OCI-LY7 (cell line): ENCODE results near the gene TARDBP. TPM values are rescaled to one million over a fixed set of nuclear protein-coding genes. Genes with fewer than 3 reads are reported as not detected.

Experiments used
- BruUV-seq: library from RNA; stranded (reverse); fragments of 400-500 nt; replicated peaks from 2 replicates; lab custom pipeline; 2021; lab: Mats Ljungman, UMichigan
- CTCF ChIA-PET: fragments of 300-600 bp; sonication (Branson Sonifier 250); formaldehyde crosslinking; loops from one replicate; lab custom pipeline; 2022; ENCODE audit warnings: antibody characterized with exemption; ENCODE audit not compliant: unreplicated experiment; lab: Charles Lee
- POLR2A ChIA-PET: fragments of 300-600 bp; sonication (Branson Sonifier 250); formaldehyde crosslinking; loops from one replicate; lab custom pipeline; 2022; ENCODE audit warnings: antibody characterized with exemption; lab: Charles Lee
- DNase-seq: peaks from one replicate; pipeline ENCODE4 v3.0.0-alpha.2; 2015; ENCODE audit warnings: low spot score
- H2AFZ ChIP-seq: fragments of 200-600 bp; sonication (generic), shearing (Covaris generic); 2 replicates; pipeline ENCODE4 v1.6.1; 2014; ENCODE audit warnings: mild to moderate bottlenecking, antibody characterized with exemption, low read length, moderate library complexity
- H3K27ac ChIP-seq: fragments of 200-600 bp; sonication (generic); 2 replicates; pipeline ENCODE4 v1.5.1; 2014; ENCODE audit warnings: mixed run types, low read depth, mild to moderate bottlenecking, moderate library complexity, low read length, inconsistent platforms; ENCODE audit not compliant: poor library complexity, severe bottlenecking
- H3K36me3 ChIP-seq: fragments of 200-600 bp; sonication (generic); 2 replicates; pipeline ENCODE4 v1.6.1; 2014; ENCODE audit warnings: mild to moderate bottlenecking, antibody characterized with exemption, low read length, moderate library complexity, mixed read lengths; ENCODE audit not compliant: insufficient read depth
- H3K4me1 ChIP-seq: fragments of 200-600 bp; sonication (generic); 2 replicates; pipeline ENCODE4 v1.5.1; 2014; ENCODE audit warnings: mild to moderate bottlenecking, low read length; ENCODE audit not compliant: insufficient read depth, poor library complexity, severe bottlenecking
- H3K4me2 ChIP-seq: fragments of 200-600 bp; sonication (generic); 2 replicates; pipeline ENCODE4 v1.6.1; 2014; ENCODE audit warnings: mild to moderate bottlenecking, low read length
- H3K4me3 ChIP-seq: fragments of 200-600 bp; sonication (generic); 2 replicates; pipeline ENCODE4 v1.5.1; 2014; ENCODE audit warnings: mild to moderate bottlenecking, low read depth, low read length; ENCODE audit not compliant: poor library complexity, severe bottlenecking
- H3K79me2 ChIP-seq: fragments of 200-600 bp; sonication (generic); 2 replicates; pipeline ENCODE4 v1.6.1; 2016; ENCODE audit warnings: low read depth, mild to moderate bottlenecking, low read length, moderate library complexity, mixed read lengths; ENCODE audit not compliant: insufficient read depth
- H3K9me2 ChIP-seq: fragments of 200-600 bp; sonication (generic); 2 replicates; pipeline ENCODE4 v1.6.1; 2016; ENCODE audit warnings: mild to moderate bottlenecking, low read length, mixed read lengths; ENCODE audit not compliant: insufficient read depth
- H3K9me3 ChIP-seq: fragments of 200-600 bp; sonication (generic); 2 replicates; pipeline ENCODE4 v1.6.1; 2014; ENCODE audit warnings: mild to moderate bottlenecking, mixed run types, low read length, mixed read lengths
- H4K20me1 ChIP-seq: fragments of 200-600 bp; sonication (generic); 2 replicates; pipeline ENCODE4 v1.6.1; 2014; ENCODE audit warnings: mild to moderate bottlenecking, antibody characterized with exemption, low read length, moderate library complexity, mixed read lengths; ENCODE audit not compliant: insufficient read depth
- EZH2phosphoT487 ChIP-seq: fragments of 200-600 bp; sonication (generic); IDR thresholded peaks from 2 replicates; pipeline ENCODE4 v1.6.1; 2018; ENCODE audit warnings: low read depth, borderline replicate concordance, mild to moderate bottlenecking, mixed run types, antibody characterized with exemption, low read length, moderate library complexity, mixed read lengths
- intact Hi-C: fragments of 100-400 bp; cut with micrococcal nuclease; formaldehyde crosslinking; loops from one replicate; pipeline ENCODE4 v1.10.0; 2022; ENCODE audit not compliant: unreplicated experiment
- total RNA-seq, 2 experiments: library from RNA; depleted of rRNA in 1 of 2; stranded (reverse); fragments of >200 nt in 1 of 2; shearing (Covaris generic) in 1 of 2; gene quantifications; 2 replicates each; pipeline ENCODE4 v1.2.3, GENCODE V29; 2014 to 2022
- TF ChIP-seq, protein P1 (sequence below): fragments of 200-600 bp; sonication (generic); conservative IDR thresholded peaks from 2 replicates; pipeline ENCODE4 v1.5.1; 2014; ENCODE audit warnings: mild to moderate bottlenecking, antibody characterized with exemption, low read length, moderate library complexity, mixed read lengths

TARDBP gene
- total RNA-seq, 2 experiments from 2014 or later = 145 to 277 TPM

DNA sequence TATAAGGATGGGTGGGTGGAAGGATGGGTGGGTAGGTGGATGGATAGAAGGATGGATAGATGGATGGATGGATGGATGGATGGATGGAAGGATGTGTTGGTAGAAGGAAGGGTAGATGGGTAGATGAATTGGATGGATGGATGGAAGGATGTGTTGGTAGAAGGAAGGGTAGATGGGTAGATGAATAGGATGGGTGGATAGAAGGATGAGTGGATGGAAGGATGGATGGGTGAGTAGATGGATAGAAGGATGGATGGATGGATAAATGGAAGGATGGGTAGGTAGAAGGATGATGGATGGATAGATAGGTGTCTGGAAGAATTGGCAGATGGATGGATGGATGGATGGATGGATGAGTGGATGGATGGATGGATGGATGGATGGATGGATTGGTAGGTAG, 28.6 kb downstream of the TARDBP start:
- no peaks in the 10 kb centered on the region for H3K36me3 ChIP-seq
- ChIA-PET POLR2A (no interaction called here), CTCF (no interaction called here)
- no TSS peak for BruUV-seq
- TF ChIP-seq, protein P1, sequence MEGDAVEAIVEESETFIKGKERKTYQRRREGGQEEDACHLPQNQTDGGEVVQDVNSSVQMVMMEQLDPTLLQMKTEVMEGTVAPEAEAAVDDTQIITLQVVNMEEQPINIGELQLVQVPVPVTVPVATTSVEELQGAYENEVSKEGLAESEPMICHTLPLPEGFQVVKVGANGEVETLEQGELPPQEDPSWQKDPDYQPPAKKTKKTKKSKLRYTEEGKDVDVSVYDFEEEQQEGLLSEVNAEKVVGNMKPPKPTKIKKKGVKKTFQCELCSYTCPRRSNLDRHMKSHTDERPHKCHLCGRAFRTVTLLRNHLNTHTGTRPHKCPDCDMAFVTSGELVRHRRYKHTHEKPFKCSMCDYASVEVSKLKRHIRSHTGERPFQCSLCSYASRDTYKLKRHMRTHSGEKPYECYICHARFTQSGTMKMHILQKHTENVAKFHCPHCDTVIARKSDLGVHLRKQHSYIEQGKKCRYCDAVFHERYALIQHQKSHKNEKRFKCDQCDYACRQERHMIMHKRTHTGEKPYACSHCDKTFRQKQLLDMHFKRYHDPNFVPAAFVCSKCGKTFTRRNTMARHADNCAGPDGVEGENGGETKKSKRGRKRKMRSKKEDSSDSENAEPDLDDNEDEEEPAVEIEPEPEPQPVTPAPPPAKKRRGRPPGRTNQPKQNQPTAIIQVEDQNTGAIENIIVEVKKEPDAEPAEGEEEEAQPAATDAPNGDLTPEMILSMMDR = no peak
- TF ChIP-seq EZH2phosphoT487 = no peak
- no peaks in the 10 kb centered on the region for H4K20me1 ChIP-seq
- no peak overlapping the region for H2AFZ ChIP-seq
- H3K4me2 ChIP-seq = no peak overlapping the region
- no peak overlapping the region for H3K27ac ChIP-seq
- H3K9me2 ChIP-seq = no peaks in the 10 kb centered on the region
- intact Hi-C loops = no loop called here
- H3K4me1 ChIP-seq = peaks cover 4% of the 10 kb centered on the region
- no peak overlapping the region for H3K4me3 ChIP-seq
- no peaks in the 10 kb centered on the region for H3K9me3 ChIP-seq
- no peaks in the 10 kb centered on the region for H3K79me2 ChIP-seq
- DNase-seq = no peak

DNA sequence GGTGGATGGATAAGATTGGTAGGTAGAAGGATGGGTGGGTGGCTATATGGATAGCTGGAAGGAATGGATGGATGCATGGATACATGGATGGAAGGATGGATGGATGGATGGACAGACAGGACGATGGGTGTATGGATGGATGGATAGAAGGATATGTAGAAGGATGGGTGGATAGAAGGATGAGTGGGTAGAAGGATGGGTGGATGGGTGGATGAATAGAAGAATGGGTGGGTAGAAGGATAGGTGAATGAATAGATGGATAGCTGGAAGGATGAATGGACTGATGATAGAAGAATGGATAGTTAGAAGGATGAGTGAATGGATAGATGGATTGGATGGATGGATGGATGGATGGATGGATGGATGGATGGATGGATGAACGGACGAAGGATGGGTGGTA, 29.6 kb downstream of the TARDBP start:
- no peak overlapping the region for H3K4me3 ChIP-seq
- H3K9me3 ChIP-seq = no peaks in the 10 kb centered on the region
- no peaks in the 10 kb centered on the region for H4K20me1 ChIP-seq
- H2AFZ ChIP-seq = no peak overlapping the region
- ChIA-PET CTCF (no interaction called here), POLR2A (interaction anchor here (0.7 kb wide), 1 partner anchor 12 kb away, joined by 3 read pairs; no protein-coding TSS in a partner anchor)
- no peak overlapping the region for H3K27ac ChIP-seq
- no peaks in the 10 kb centered on the region for H3K79me2 ChIP-seq
- no peak overlapping the region for H3K4me2 ChIP-seq
- H3K36me3 ChIP-seq = no peaks in the 10 kb centered on the region
- H3K4me1 ChIP-seq = peaks cover 4% of the 10 kb centered on the region
- no peak for DNase-seq
- no TSS peak for BruUV-seq
- intact Hi-C loops = no loop called here
- H3K9me2 ChIP-seq = no peaks in the 10 kb centered on the region
- TF ChIP-seq EZH2phosphoT487 = no peak
- TF ChIP-seq, protein P1 = no peak

DNA sequence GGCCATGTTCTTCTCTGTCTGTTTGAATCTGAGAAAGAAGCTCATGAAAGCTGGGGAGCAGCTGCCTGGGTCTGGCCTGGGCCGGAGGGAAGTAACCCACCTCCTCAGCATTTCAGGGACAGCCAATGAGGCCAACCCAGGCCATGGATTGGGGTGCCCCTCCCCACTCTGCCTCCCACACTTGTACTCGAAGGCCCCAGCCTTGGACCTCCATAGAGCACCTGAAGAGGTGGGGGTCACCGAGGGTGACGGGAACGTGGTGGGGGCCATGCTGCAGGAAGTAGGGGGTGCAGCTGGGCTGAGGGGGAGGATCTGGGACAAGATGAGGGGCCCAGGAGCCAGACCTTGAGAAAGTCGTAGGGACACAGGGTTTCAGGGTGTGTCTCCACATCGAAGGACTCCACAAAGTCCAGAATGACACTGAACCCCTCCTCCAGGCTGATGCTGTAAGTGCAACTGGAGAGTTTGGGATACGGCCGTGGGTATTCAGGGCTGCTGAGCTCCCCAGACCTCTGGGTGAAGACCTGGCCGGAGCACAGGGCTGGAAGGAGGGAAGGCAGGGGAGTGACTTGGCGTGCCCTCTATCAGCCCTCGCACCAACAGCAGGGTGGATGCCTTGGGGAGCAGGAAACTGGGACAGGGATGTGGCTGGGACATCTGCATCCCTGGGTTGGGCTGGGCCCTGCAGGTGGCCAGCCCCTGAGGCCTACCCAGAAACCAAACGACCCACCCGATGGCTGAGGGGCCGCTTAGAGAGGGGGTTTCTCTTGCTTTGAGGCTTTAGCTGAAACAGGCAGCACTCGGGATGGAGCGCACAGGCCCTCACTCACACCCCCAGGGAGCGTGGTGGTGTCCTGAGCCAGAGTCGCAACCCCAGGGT, 30.8 kb downstream of the TARDBP start:
- Histone ChIP-seq H3K9me2 (no peaks in the 10 kb centered on the region), H3K4me3 (no peak overlapping the region), H3K4me2 (no peak overlapping the region), H2AFZ (no peak overlapping the region), H3K4me1 (no peaks in the 10 kb centered on the region), H3K9me3 (no peaks in the 10 kb centered on the region), H3K27ac (no peak overlapping the region), H3K36me3 (no peaks in the 10 kb centered on the region), H4K20me1 (no peaks in the 10 kb centered on the region), H3K79me2 (no peaks in the 10 kb centered on the region)
- intact Hi-C loops = no loop called here
- POLR2A ChIA-PET = no interaction called here
- no peak for TF ChIP-seq EZH2phosphoT487
- TF ChIP-seq, protein P1 = no peak
- BruUV-seq = no TSS peak
- CTCF ChIA-PET = no interaction called here
- no peak for DNase-seq
